SK-N-SH (cell line): Measurements from ENCODE around the gene ELOVL2. TPM values are rescaled to one million over a fixed set of nuclear protein-coding genes. Genes with fewer than 3 reads are reported as not detected.
A peak's percentile ranks its signal among the peaks of the same experiment; 100 is the strongest.

Source experiments
- CTCF ChIA-PET: fragments of 300-600, 350-600 bp; formaldehyde crosslinking; extraction: SDS; loops from one replicate; lab custom pipeline; 2021; lab: Yijun Ruan, JAX
- POLR2A ChIA-PET: fragments of 350-600 bp; sonication (Branson Sonifier 250); formaldehyde crosslinking; extraction: SDS; loops from one replicate; lab custom pipeline; 2020; ENCODE audit warnings: antibody characterized with exemption, inconsistent platforms; lab: Yijun Ruan, JAX
- DNase-seq: peaks from one replicate; pipeline ENCODE4 v3.0.0; 2012
- H2AFZ ChIP-seq: fragments of 200-600 bp; sonication (generic); 2 replicates; pipeline ENCODE4 v1.8.1; 2016; ENCODE audit warnings: antibody characterized with exemption, mild to moderate bottlenecking, low read depth
- H3F3A ChIP-seq: fragments of 200-600 bp; sonication (generic); replicated peaks from 2 replicates; pipeline ENCODE3; 2016; ENCODE audit warnings: antibody characterized with exemption, mild to moderate bottlenecking; ENCODE audit not compliant: insufficient read depth
- H3K27ac ChIP-seq, 2 experiments: fragments of 200-500 bp in 1 of 2; fragments of 200-600 bp in 1 of 2; sonication (Bioruptor generic) in 1 of 2; sonication (generic), shearing (Covaris generic) in 1 of 2; 2 replicates each; pipeline versions ENCODE4 v1.5.1 to v1.6.1; 2014 to 2016; ENCODE audit warnings: low read depth in 2 of 2, inconsistent platforms in 1 of 2, low read length in 1 of 2, mild to moderate bottlenecking in 1 of 2, mixed read lengths in 1 of 2
- H3K27me3 ChIP-seq: fragments of 200-600 bp; sonication (generic), shearing (Covaris generic); 2 replicates; pipeline ENCODE4 v1.6.1; 2016; ENCODE audit warnings: mixed run types; ENCODE audit not compliant: insufficient read depth
- H3K36me3 ChIP-seq, 2 experiments: fragments of 200-500 bp in 1 of 2; fragments of 200-600 bp in 1 of 2; sonication (Bioruptor generic) in 1 of 2; sonication (generic) in 1 of 2; replicated peaks in 1 of 2; 2 replicates each; pipeline versions ENCODE3 to v1.5.1; 2014 to 2016; ENCODE audit warnings: low read length in 1 of 2, mild to moderate bottlenecking in 1 of 2; ENCODE audit not compliant: insufficient read depth in 2 of 2, control insufficient read depth in 1 of 2
- H3K4me1 ChIP-seq, 2 experiments: fragments of 200-500 bp in 1 of 2; fragments of 200-600 bp in 1 of 2; sonication (Bioruptor generic) in 1 of 2; sonication (generic), shearing (Covaris generic) in 1 of 2; 2 replicates each; pipeline versions ENCODE4 v1.5.1 to v1.6.1; 2014 to 2016; ENCODE audit warnings: low read depth in 1 of 2, low read length in 1 of 2, mixed run types in 1 of 2; ENCODE audit not compliant: insufficient read depth in 2 of 2, control insufficient read depth in 1 of 2
- H3K4me2 ChIP-seq: fragments of 200-600 bp; sonication (generic), shearing (Covaris generic); 2 replicates; pipeline ENCODE4 v1.6.1; 2017; ENCODE audit warnings: mixed run types
- H3K4me3 ChIP-seq, 2 experiments: fragments of 200-500 bp in 1 of 2; fragments of 200-600 bp in 1 of 2; sonication (Bioruptor generic) in 1 of 2; sonication (generic), shearing (Covaris generic) in 1 of 2; 2 replicates each; pipeline versions ENCODE4 v1.5.1 to v1.8.1; 2014 to 2016; ENCODE audit warnings: low read depth in 2 of 2, inconsistent platforms in 1 of 2, low read length in 1 of 2, mild to moderate bottlenecking in 1 of 2, mixed read lengths in 1 of 2, moderate library complexity in 1 of 2
- H3K79me2 ChIP-seq: fragments of 200-600 bp; sonication (generic); 2 replicates; pipeline ENCODE4 v1.8.1; 2017; ENCODE audit warnings: mild to moderate bottlenecking; ENCODE audit not compliant: insufficient read depth
- H3K9ac ChIP-seq: fragments of 200-600 bp; sonication (generic); 2 replicates; pipeline ENCODE4 v1.6.1; 2017; ENCODE audit warnings: mixed run types
- H3K9me2 ChIP-seq: fragments of 200-600 bp; sonication (generic); 2 replicates; pipeline ENCODE4 v1.6.1; 2017; ENCODE audit warnings: mixed run types
- H3K9me3 ChIP-seq: fragments of 200-600 bp; sonication (generic); 2 replicates; pipeline ENCODE4 v1.6.1; 2017; ENCODE audit warnings: mixed run types, mild to moderate bottlenecking, moderate library complexity
- H4K20me1 ChIP-seq: fragments of 200-600 bp; sonication (generic); 2 replicates; pipeline ENCODE4 v1.6.1; 2017; ENCODE audit warnings: mild to moderate bottlenecking, mixed run types; ENCODE audit not compliant: insufficient read depth
- CTCF ChIP-seq: fragments of 200-600 bp; sonication (generic); IDR thresholded peaks from 2 replicates; pipeline ENCODE4 v1.6.1; 2017; ENCODE audit warnings: antibody characterized with exemption, mild to moderate bottlenecking, moderate library complexity
- ELF1 ChIP-seq: IDR thresholded peaks from 2 replicates; pipeline ENCODE4 v1.4.0; 2012
- EP300 ChIP-seq, 2 experiments: IDR thresholded peaks; 2 replicates each; pipeline versions ENCODE4 v1.4.0 to v1.6.1; 2012; ENCODE audit warnings: borderline replicate concordance in 1 of 2, low read depth in 1 of 2, low read length in 1 of 2
- FOSL2 ChIP-seq: IDR thresholded peaks from 2 replicates; pipeline ENCODE4 v1.4.0; 2012; ENCODE audit warnings: low read depth, mild to moderate bottlenecking, moderate library complexity, borderline replicate concordance
- FOXM1 ChIP-seq: IDR thresholded peaks from 2 replicates; pipeline ENCODE4 v1.4.0; 2012; ENCODE audit warnings: low read depth, mild to moderate bottlenecking
- GABPA ChIP-seq: IDR thresholded peaks from 2 replicates; pipeline ENCODE4 v1.4.0; 2012; ENCODE audit warnings: low read depth, mild to moderate bottlenecking
- MXI1 ChIP-seq: IDR thresholded peaks from 2 replicates; pipeline ENCODE4 v1.6.1; 2012; ENCODE audit warnings: mild to moderate bottlenecking, low read depth, low read length, improper control_type of control experiment
- NFIC ChIP-seq: IDR thresholded peaks from 2 replicates; pipeline ENCODE4 v1.4.0; 2012; ENCODE audit warnings: borderline replicate concordance
- NRF1 ChIP-seq: IDR thresholded peaks from 2 replicates; pipeline ENCODE4 v1.6.1; 2012; ENCODE audit warnings: low read depth, mild to moderate bottlenecking, low read length
- RAD21 ChIP-seq: IDR thresholded peaks from 2 replicates; pipeline ENCODE4 v1.6.1; 2012; ENCODE audit warnings: mild to moderate bottlenecking, low read length
- SIN3A ChIP-seq: IDR thresholded peaks from 2 replicates; pipeline ENCODE4 v1.6.1; 2012; ENCODE audit warnings: low read depth, mild to moderate bottlenecking, low read length, moderate library complexity, borderline replicate concordance
- SMC3 ChIP-seq: IDR thresholded peaks from 2 replicates; pipeline ENCODE4 v1.6.1; 2012; ENCODE audit warnings: low read depth, low read length, improper control_type of control experiment
- TAF1 ChIP-seq: IDR thresholded peaks from 2 replicates; pipeline ENCODE4 v1.6.1; 2012; ENCODE audit warnings: low read depth, mild to moderate bottlenecking, low read length, moderate library complexity, borderline replicate concordance
- YY1 ChIP-seq: IDR thresholded peaks from 2 replicates; pipeline ENCODE4 v1.4.0; 2012; ENCODE audit warnings: low read depth, mild to moderate bottlenecking
- WGBS: methylation state at CpG from one replicate; pipeline ENCODE4 v1.1.6; 2017; ENCODE audit warnings: low lambda C conversion rate; 5-methylcytosine and 5-hydroxymethylcytosine counted together
- polyA plus RNA-seq, 3 experiments: library from polyadenylated mRNA; depleted of rRNA; stranded (reverse); fragments of >200 nt; gene quantifications; 2 replicates each; pipeline ENCODE4 v1.2.3, GENCODE V29; 2012
- TF ChIP-seq, protein P1 (sequence below): fragments of 150-350 bp; IDR thresholded peaks from 2 replicates; pipeline ENCODE4 v1.6.1; 2016; ENCODE audit warnings: mild to moderate bottlenecking, low read depth, low read length
- TF ChIP-seq, protein P2 (sequence below): IDR thresholded peaks from 2 replicates; pipeline ENCODE4 v1.4.0; 2012; ENCODE audit warnings: low read depth
- TF ChIP-seq, protein P3 (sequence below): IDR thresholded peaks from 2 replicates; pipeline ENCODE4 v1.4.0; 2012; ENCODE audit warnings: low read depth, borderline replicate concordance

ELOVL2 gene
- polyA plus RNA-seq, 1 of the 3 experiments (the other 2 are of a cell fraction): 0.39 TPM

DNA sequence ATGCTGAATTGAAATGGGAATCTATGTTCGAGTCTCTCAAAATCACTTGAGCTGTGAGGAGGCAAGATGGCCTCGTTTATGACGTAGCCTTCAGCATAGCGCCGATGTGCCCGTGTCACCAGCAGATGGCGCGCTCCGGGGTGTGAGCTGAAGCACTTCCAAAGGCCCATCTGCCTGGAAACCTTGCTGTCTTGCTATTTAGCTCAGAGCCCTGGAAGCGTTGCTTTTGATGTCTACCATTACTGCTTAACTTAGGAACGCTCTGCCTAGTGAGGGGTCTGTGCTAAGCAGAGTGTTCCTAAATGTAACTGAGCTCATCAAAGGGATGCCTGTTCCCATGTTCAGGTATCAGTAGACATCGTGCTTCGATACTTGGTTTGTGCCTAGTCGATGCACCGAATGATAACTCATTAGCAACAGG, 89.5 kb downstream of the ELOVL2 start:
- H3K9me3 ChIP-seq: no peaks in the 10 kb centered on the region
- H3K9ac ChIP-seq: no peak overlapping the region
- no peak overlapping the region for H2AFZ ChIP-seq
- no peaks in the 10 kb centered on the region for H3K9me2 ChIP-seq
- WGBS: 67% methylated on average over 15 of the region's 15 CpGs
- H3K4me1 ChIP-seq: no peaks in the 10 kb centered on the region; a peak in 1 of 4 replicates
- H3K36me3 ChIP-seq: no peaks in the 10 kb centered on the region
- H3K4me2 ChIP-seq: no peak overlapping the region
- ChIA-PET CTCF (interaction anchor here (0.7 to 3.3 kb wide), 17 partner anchors 8 to 621 kb away, joined by 3 to 38 read pairs (median 6); partner anchors contain the start of genes ELOVL2, SMIM13 and SYCP2L), POLR2A (no interaction called here)
- peak overlapping the region in 1 of 2 experiments; percentile 12; a peak in 1 of 4 replicates for H3K4me3 ChIP-seq
- no peak overlapping the region for H3K27ac ChIP-seq
- no peaks in the 10 kb centered on the region for H3K27me3 ChIP-seq
- H4K20me1 ChIP-seq: no peaks in the 10 kb centered on the region
- no peaks in the 10 kb centered on the region for H3F3A ChIP-seq
- peak; percentile 60 for DNase-seq
- TF ChIP-seq FOXM1: no peak
- peak; percentile 76 for TF ChIP-seq SMC3
- TF ChIP-seq CTCF: peak; percentile 69
- TF ChIP-seq, protein P1, sequence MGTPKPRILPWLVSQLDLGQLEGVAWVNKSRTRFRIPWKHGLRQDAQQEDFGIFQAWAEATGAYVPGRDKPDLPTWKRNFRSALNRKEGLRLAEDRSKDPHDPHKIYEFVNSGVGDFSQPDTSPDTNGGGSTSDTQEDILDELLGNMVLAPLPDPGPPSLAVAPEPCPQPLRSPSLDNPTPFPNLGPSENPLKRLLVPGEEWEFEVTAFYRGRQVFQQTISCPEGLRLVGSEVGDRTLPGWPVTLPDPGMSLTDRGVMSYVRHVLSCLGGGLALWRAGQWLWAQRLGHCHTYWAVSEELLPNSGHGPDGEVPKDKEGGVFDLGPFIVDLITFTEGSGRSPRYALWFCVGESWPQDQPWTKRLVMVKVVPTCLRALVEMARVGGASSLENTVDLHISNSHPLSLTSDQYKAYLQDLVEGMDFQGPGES: no peak
- TF ChIP-seq YY1: no peak; the same call in 1 of the 2 replicates
- TF ChIP-seq RAD21: peak; percentile 64
- TF ChIP-seq, protein P2, sequence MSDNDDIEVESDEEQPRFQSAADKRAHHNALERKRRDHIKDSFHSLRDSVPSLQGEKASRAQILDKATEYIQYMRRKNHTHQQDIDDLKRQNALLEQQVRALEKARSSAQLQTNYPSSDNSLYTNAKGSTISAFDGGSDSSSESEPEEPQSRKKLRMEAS: no peak
- TF ChIP-seq ELF1: no peak
- TF ChIP-seq, all 33 proteins: peak for 3
- H3K79me2 ChIP-seq: no peaks in the 10 kb centered on the region

- no peak overlapping the region for H3K4me2 ChIP-seq
- no peaks in the 10 kb centered on the region; a peak in 1 of 4 replicates for H3K4me1 ChIP-seq
- no peak overlapping the region for H3K27ac ChIP-seq
- WGBS: 58% methylated on average over 6 of the region's 6 CpGs
- CTCF ChIA-PET: interaction anchor here (0.6 to 2.3 kb wide), 28 partner anchors 10 to 1282 kb away, joined by 3 to 27 read pairs (median 4); partner anchors contain the start of gene ELOVL2
- DNase-seq: peak; percentile 39
- no peak overlapping the region for H3K4me3 ChIP-seq
- no peaks in the 10 kb centered on the region for H3K9me2 ChIP-seq
- no peaks in the 10 kb centered on the region for H3K9me3 ChIP-seq
- H3F3A ChIP-seq: no peaks in the 10 kb centered on the region
- no peaks in the 10 kb centered on the region for H3K36me3 ChIP-seq
- POLR2A ChIA-PET: interaction anchor here (1.4 kb wide), 1 partner anchor 117 kb away, joined by 4 read pairs; no protein-coding TSS in a partner anchor
- no peak overlapping the region for H3K9ac ChIP-seq
- H4K20me1 ChIP-seq: no peaks in the 10 kb centered on the region
- no peaks in the 10 kb centered on the region for H3K79me2 ChIP-seq
- TF ChIP-seq NFIC (no peak), SMC3 (peak; percentile 86), MXI1 (no peak), RAD21 (peak; percentile 78), SIN3A (no peak), FOSL2 (no peak), NRF1 (0 out of 2 replicates have a peak, but pooled peaks have one; percentile 5), FOXM1 (no peak), GABPA (no peak), TAF1 (no peak), CTCF (peak; percentile 69), EP300 (IDR thresholded peaks at IDR 0.05; ENCODE audit: borderline replicate concordance in 1 of 2, low read depth in 1 of 2, low read length in 1 of 2) (no peak)
- TF ChIP-seq, protein P3, sequence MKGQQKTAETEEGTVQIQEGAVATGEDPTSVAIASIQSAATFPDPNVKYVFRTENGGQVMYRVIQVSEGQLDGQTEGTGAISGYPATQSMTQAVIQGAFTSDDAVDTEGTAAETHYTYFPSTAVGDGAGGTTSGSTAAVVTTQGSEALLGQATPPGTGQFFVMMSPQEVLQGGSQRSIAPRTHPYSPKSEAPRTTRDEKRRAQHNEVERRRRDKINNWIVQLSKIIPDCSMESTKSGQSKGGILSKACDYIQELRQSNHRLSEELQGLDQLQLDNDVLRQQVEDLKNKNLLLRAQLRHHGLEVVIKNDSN: no peak
- no peaks in the 10 kb centered on the region for H3K27me3 ChIP-seq
- no peak overlapping the region for H2AFZ ChIP-seq
These were observed 92.3 kb downstream of the ELOVL2 start for GRCh38 chr6:10951675-10952282.
